Central memory CD4-positive, alpha-beta T cell (primary cell): ENCODE measurements around the gene MEGF11.

Source experiments
- DNase-seq: peaks from one replicate; pipeline ENCODE4 v3.0.0; 2022
- total RNA-seq, 3 experiments: gene quantifications; one replicate each; lab custom pipeline; 2026; lab: John Stamatoyannopoulos, UW

Gene MEGF11
- total RNA-seq, result 0 reads per million in 3 experiments

- DNase-seq, result no peak
Measured at GRCh38 chr15:66253418-66254088, at the start of gene MEGF11. MEGF11 (minus strand) TSS chr15:66253750; CDS start chr15:66128403, 125,347 bp downstream.

GRCh38 chr15:66302489-66303278 lies 49.1 kb upstream of the MEGF11 start:
- no peak for DNase-seq

- no peak for DNase-seq
Measured at GRCh38 chr15:66298803-66299251, 45.3 kb upstream of the MEGF11 start.

- no peak for DNase-seq
Measured at GRCh38 chr15:66296186-66296585, 42.6 kb upstream of the MEGF11 start.

- no peak for DNase-seq
Measured at GRCh38 chr15:66294932-66295235, 41.3 kb upstream of the MEGF11 start.

GRCh38 chr15:66294157-66294931 lies 40.8 kb upstream of the MEGF11 start:
- DNase-seq, result peak; percentile 7

- DNase-seq, result peak; percentile 65
Measured at GRCh38 chr15:66293419-66294156, 40.0 kb upstream of the MEGF11 start, which contains the start of gene DIS3L. DIS3L (plus strand) TSS chr15:66293568; CDS start chr15:66293597, 29 bp downstream.

GRCh38 chr15:66292571-66293418 lies 39.2 kb upstream of the MEGF11 start:
- no peak for DNase-seq

- DNase-seq, result no peak
Measured at GRCh38 chr15:66291816-66292570, 38.4 kb upstream of the MEGF11 start.

- DNase-seq, result no peak
Measured at GRCh38 chr15:66290518-66290917, 37.0 kb upstream of the MEGF11 start.

GRCh38 chr15:66290007-66290406 lies 36.5 kb upstream of the MEGF11 start:
- no peak for DNase-seq

GRCh38 chr15:66288551-66289185 lies 35.1 kb upstream of the MEGF11 start:
- DNase-seq, result no peak

GRCh38 chr15:66288093-66288492 lies 34.5 kb upstream of the MEGF11 start:
- DNase-seq, result no peak

GRCh38 chr15:66287461-66288057 lies 34.0 kb upstream of the MEGF11 start:
- peak; percentile 14 for DNase-seq

- no peak for DNase-seq
Measured at GRCh38 chr15:66285533-66286280, 32.2 kb upstream of the MEGF11 start.

- no peak for DNase-seq
Measured at GRCh38 chr15:66284271-66284670, 30.7 kb upstream of the MEGF11 start.

- DNase-seq, result no peak
Measured at GRCh38 chr15:66278671-66279070, 25.1 kb upstream of the MEGF11 start.

GRCh38 chr15:66278056-66278455 lies 24.5 kb upstream of the MEGF11 start:
- no peak for DNase-seq

- DNase-seq, result no peak
Measured at GRCh38 chr15:66276546-66276945, 23.0 kb upstream of the MEGF11 start.
